Activated T-cell treated with anti-CD3 and anti-CD28 coated beads for 24 hours (primary cell): Measurements from ENCODE around the gene NOVA2.

ENCODE experiments used
- DNase-seq: peaks from one replicate; pipeline ENCODE4 v3.0.0-alpha.2; 2020; ENCODE audit warnings: low read depth

NOVA2 gene

DNA sequence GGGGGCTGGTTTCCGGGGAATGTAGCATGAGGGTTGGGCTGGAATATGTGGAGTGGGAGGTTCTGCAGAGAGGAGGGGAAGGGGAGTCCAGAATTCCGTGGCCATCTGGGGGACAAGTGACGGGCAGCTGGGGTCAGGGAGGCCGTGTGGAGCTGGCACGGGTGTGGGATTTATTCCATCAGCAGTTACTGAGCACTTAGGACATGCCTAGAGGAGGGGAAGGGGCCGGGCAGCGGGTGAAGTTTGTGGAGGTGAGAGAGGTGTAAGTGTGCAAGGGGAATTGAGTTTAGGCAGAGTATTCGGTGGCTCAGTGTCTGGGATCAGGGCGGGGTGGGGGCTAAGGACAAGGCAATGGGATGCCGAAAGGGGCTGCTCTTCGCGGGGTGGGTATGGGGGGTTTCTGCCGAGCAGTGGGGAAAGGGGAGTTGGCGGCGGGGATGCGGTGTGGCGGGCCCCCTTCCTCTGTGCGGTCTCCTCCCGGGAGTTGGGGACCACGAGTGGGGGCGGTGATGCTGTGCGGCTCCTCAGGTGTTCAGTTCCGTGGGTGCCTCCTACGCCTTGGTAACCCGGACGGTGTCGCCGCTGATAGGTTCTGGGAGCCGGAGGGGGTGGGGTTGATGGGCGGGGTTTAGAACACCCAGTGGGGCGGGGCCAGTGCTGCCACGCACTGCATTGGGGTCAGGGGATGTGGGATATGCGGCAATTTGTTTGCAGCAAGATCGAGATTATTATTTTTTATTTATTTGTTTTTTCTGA is 27.0 kb upstream of the NOVA2 start:
- DNase-seq: peak; percentile 45

DNA sequence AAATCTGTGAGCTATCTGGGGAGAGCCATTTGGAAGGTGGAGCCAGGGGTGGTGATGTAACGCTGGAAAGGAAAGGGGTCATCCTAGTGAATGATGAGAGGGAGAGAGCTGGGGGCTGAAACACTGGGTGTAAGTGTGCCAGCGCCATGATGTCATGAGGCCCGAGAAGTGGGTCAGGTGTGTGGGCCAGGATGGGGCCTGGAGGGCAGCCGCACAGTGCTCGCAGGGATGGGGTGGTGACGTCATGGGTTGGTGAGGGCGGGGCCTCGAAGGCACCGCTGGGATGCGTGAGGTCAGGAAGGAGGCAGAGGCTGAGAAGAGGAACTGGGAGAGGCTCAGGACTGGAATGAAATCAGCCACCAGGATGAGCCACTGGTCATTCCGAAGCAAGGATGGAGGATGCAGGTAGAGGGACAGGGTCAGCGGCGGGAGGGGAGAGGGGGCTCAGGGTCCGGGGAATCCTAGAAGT is 26.0 kb upstream of the NOVA2 start:
- DNase-seq: no peak

- no peak for DNase-seq
Measured at GRCh38 chr19:45998834-45999233, 25.2 kb upstream of the NOVA2 start.

- DNase-seq: no peak
Measured at GRCh38 chr19:45996933-45997332, 23.3 kb upstream of the NOVA2 start.

DNA sequence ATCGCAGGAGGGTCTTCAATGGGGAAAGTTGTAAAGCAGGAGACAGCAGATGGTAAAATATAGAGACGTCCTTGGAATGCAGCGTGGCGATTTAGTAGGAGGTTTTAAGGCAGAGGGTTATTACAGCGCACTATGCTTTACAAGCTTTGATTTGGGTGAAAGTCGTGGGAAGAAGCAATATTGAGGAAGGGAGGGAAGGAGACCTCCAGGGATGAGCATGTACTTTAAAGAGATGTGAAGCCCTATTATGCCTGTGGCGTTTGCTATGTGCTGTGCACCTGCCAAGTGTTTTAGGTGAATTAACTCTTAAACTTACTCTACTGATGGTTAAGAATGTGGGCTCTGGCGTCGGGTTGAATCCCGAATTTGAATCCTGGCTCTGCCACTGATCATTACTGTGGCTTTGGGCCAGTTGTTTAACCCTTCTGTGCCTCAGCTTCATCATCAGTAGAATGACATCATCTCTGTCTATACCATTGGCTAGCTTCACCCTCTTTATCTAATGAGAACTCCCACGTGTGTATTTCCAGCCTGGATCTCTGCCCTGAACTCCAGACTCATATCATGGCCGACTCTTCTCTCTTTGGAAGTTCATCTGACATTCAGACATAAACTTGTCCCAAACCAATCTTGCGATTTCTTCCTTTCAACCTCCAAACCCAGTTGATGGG is 22.2 kb upstream of the NOVA2 start:
- DNase-seq: no peak

DNA sequence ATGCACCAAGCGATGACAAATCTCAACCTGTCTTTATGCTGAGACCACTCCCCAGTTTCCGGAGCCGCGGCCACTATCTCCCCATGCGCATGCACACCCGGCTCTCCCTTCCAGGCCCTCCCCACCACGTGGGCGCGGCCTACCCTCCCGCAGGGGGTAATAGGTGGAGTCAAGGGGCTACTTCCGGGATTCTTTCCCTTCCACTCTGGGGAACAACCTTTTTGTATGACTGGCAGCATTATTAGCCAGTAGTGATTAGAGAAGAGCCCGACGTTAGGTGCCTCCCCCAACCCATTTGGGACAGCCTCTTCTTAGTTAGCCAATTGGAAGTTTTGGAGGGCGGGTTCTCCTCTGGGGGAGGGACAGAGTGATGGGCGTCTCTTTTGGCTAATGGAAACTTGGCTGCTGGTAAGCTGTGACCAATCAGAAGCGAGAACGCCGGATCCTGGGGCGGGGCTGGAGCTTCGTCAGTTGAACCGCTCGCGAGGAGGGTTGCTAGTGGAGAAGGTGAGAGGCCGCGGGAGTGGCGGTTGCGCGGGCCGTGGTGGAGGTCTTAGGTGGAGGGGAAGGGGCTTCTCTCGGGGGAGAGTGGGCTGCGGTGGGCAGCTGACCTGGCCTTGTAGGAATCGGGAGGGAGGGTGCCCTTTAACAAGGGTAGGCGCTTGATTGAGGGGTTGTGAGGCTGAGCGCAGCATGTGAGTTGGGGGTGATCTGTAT is 21.5 kb upstream of the NOVA2 start, which contains the start of gene CCDC61:
CCDC61 (plus strand) TSS at position 470 of the 717 bp plus-strand sequence. CDS start 7,552 bp downstream, outside the sequence.
- DNase-seq: peak; percentile 95

- no peak for DNase-seq
Measured at GRCh38 chr19:45994456-45994997, 20.9 kb upstream of the NOVA2 start.

- DNase-seq: no peak
Measured at GRCh38 chr19:45990113-45990728, 16.6 kb upstream of the NOVA2 start.

DNA sequence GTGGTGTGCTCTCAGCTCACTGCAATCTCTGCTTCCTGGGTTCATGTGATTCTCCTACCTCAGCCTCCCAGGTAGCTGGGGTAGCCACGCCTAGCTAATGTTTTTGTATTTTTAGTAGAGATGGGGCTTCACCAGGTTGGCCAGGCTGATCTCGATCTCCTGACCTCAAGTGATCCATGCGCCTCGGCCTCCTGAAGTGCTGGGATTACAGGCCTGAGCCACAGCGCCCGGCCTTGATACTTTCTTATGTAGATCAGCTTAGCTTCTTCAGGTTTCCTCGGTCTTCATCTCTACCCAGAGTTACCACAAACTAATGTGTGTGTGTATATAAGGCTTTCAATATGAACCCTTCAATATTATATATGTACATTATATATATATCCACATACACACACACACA is 11.7 kb upstream of the NOVA2 start:
- no peak for DNase-seq

DNA sequence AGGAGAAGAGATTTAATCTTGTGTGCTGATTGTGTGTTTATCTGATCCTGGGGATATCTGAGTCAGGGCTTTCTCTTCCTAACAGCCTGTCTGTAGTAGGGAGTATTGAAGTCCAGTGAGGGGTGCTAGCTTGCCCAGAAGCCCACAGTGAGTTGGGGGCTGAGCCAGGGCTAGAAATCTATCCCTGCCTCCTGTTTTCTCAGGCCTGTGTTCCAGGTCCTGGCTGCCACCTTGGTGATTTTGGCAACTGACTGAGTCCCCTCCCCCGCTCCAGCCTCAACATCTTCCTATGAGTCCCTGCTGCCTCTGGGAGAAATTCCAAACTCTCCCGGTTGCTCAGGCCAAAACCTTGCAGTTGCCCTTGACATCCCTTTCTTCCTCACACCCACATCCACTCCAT is 7.7 kb upstream of the NOVA2 start:
- DNase-seq: no peak

DNA sequence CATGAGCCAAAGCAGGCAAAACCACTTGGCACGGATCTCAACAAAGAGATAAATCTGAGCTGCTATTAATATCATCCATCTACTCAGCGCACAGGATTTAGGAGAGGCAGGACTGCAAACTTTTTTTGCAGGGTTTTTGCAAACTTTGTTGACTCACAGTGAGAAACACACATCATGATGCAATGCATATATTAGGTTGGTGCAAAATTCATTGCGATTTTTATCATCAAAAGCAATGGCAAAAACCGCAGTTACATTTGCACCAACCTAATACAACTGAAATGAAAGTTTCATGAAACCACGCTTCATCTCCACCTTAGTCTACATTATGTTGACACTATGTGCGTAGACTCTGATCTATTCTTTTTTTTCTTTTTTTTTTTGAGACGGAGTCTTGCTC is 4.5 kb upstream of the NOVA2 start:
- no peak for DNase-seq

DNA sequence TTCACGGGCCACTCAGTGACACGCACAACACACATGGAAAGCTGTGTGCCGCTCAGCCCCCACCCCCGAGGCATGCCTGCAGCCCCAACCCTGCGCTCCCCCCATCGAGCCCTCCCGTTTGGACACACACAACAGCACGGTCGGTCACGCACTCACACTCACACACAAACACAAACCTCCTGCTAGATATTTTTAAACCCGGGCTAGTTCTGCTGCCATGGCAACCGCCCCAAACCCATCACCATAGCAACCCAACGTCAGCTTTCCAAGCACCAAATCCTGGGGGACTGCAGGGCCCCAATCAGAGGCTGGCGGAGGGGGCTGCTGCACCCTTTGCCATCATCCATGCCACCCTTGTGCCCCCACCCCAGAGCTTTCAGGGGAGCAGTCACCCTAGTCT is 2.5 kb upstream of the NOVA2 start:
- DNase-seq: no peak

DNA sequence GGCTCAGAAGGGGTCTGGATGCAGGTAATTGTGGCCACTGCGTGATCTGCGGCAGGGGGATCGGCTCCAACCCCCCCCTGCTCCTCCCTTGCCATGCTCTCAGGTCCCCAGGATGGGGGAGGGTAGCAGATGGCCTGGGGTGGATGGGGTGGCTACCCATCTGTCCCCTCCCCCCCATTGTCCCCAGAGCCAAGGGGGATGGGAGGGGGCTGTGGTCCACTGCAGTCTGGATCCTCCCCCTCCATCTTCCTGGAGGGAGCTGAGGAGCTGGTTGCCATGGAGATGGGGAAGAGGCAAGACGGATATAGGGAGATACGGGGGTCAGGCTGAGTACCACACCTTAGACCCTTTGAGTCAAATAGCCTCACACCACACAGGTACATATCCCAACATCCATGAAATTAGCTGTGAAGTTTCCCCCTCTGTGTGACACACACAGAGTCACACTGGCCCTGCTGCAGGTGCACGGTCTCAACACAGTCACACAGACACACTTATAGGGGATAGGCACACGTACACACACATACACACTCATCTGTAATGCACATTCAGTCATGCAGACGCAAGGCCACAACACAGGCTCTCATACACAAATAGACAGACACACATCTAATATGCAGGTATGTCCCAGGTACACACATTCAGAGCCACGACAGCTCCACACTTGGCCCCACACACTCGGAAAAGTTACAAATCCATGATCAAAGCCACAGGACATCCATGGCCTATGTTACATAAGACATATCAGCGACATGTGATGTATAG is 1.8 kb upstream of the NOVA2 start:
- DNase-seq: no peak

GRCh38 chr19:45972947-45973540 is 621 bp downstream of the NOVA2 start:
- DNase-seq: no peak

DNA sequence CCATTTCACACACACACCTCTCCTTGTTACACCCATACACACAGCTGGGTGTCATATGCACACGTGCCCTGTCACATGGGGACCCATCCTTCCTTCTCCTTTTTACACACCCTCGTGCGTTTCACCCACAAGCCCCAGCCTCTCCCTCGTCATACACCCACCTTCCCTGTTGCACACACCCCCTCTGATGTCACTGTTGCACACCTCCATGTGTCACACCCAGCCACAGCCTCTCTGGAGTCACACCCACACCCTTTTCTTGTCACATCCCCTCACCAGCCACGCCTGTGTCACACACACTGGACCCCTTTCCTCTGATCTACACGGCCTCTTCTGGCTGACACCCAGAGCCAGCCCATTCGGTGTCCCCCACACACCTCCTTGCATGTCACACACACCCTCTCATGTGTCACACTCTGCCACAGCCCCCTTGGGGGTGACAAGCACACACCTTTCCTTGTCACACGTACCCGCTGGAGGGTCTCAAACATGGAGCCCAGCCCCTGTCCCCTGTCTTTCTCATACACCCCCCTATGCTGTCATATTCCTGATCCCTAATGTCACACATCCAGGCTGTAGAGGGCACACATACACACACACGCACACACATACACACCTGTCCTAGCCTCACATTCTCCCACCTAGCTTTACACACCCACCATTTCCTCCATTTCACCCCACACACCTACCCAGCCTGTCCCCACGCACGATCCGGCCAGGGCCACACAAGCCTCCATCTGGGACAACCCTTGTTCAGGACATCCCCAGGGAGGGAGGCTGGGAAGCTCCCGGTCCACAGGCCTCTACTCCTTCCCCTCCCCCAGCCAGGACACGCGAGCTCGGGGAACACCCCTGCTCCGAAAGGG is 1.4 kb downstream of the NOVA2 start:
- DNase-seq: no peak

GRCh38 chr19:45971260-45971902 is 2.3 kb downstream of the NOVA2 start:
- no peak for DNase-seq

DNA sequence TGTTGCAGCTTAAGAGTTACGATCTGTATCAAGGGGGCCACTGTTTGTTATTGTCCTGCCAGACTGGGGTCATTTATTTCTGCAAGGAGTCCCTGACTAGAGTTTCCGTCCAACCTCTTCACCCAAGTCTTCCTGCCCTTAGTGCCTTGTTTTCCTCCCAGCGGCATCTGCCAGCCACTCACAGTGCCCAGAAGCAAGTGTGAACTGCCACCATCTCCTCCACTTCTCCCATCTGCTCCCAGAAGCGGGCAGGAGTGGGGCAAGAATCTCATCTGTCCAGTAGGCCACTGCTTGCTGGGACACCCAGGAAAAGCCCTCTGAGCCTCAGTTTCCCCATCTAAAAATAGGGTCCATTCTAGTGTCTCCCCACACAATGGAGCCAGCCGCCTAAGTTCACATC is 4.0 kb downstream of the NOVA2 start:
- no peak for DNase-seq

GRCh38 chr19:45968626-45969025 is 5.0 kb downstream of the NOVA2 start:
- no peak for DNase-seq

- no peak for DNase-seq
Measured at GRCh38 chr19:45967246-45967645, 6.4 kb downstream of the NOVA2 start.
